HG02571 (cell line): ENCODE measurements around the gene TPD52L1.
"Not testable (repeated sequence)": the region's sequence is repeated elsewhere in the genome, so short reads cannot be mapped to it uniquely, and the experiment has no call there.

Source experiments
- ATAC-seq: cut with Tn5 transposase; IDR thresholded peaks from one replicate; pipeline ENCODE4 v1.9.1; 2021; ENCODE audit warnings: mild to moderate bottlenecking, moderate library complexity; ENCODE audit not compliant: unreplicated experiment

The TPD52L1 gene

GRCh38 chr6:125153391-125154117 is at the start of gene TPD52L1:
TPD52L1 (plus strand) TSS chr6:125153773; CDS start chr6:125153952, 179 bp downstream.
- peak; percentile 98 for ATAC-seq

GRCh38 chr6:125104425-125104824 is 49.1 kb upstream of the TPD52L1 start:
- no peak for ATAC-seq

DNA sequence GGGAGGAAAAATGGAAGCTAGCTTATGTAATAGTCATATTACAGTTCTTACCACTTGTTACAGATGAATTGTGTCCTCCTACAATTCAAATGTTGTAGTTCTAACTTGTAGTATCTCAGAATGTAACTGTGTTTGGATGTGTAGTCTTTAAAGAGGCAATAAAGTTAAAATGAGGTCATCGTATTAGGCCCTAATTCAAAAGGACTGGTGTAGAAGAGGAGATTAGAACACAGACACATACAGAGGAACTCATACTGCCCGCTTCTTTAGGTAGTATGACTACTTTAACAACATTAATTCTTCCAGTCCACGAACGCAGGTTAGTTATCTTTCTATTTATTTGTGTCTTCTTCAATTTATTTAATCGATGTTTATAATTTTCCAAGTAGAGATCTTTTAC is 46.5 kb upstream of the TPD52L1 start:
- ATAC-seq: no peak

DNA sequence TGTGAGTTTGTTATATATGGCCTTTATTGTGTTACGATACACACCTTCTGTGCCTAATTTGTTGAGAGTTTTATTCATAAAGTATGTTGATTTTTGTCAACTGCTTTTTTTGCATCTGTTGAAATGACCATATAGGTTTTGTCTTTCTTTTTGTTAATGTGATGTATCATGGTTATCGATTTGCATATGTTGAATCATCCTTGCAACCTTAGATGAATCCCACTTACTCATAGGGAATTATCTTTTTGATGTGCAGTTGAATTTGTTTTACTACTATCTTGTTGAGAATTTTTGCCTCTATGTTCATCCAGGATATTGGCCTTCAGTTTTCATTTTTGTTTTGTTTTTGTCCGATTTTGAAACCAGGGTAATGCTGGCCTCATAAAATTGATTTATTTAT is 45.7 kb upstream of the TPD52L1 start:
- ATAC-seq: no peak

GRCh38 chr6:125110056-125110455 is 43.5 kb upstream of the TPD52L1 start:
- no peak for ATAC-seq

DNA sequence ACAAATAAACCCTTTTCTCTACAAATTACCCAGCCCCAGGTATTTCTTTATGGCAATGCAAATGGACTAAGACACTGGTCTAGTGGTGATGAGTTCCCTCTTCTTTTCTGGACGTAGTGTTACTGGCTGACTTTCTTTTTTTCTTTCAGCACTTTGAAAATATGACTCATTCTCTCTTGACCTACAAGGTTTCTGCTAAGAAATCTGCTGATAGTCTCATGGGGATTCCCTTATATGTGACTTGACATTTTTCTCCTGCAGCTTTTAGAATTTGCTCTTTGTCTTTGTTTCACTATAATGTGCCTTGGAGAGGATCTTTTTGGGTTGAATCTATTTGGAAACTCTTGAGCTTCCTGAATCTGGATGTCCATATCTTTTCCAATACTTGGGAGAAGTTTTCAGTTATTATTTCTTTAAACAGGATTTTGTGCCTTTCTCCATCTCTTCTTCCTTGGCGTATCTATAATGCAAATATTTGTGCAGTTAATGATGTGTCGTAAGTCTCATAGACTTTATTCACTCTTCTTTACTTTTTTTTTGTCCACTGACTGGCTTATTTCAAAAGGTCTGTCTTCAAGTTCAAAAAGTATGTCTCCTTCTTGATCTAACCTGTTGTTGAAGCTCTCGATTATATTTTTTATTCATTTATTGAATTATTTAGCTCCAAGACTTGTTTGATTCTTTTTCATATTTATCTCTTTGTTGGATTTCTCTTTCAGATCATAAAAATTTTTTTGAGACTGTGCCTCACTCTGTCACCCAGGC is 42.2 kb upstream of the TPD52L1 start:
- ATAC-seq: no peak

- ATAC-seq: no peak
These were observed 40.6 kb upstream of the TPD52L1 start for GRCh38 chr6:125112934-125113333.

DNA sequence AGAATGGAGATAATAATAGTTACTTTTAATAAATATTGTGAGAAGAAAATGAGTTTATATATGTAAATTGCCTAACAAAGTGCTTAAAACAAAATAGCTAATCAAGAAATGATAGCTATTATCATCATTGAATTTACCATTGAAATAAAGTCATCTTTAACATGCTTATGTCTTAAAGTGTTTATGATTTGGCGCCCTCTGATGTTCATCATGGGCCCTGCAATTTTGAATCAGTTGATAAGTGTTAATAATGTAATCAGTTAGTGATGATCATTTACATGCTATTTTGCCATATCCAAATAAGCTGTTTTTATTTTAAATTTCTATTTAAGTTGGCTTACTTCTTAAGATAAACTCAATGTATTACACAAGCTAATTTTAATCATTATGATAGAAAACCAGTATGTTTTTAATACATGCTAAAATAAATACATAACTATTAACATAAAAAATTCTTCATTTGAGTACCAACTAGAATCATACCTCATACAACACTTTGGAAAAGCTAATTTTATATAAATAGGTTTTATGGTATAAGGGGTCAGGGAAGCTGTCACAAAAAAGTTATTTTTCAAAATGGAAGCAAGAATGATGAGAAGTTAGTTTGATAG is 39.2 kb upstream of the TPD52L1 start:
- ATAC-seq: no peak

DNA sequence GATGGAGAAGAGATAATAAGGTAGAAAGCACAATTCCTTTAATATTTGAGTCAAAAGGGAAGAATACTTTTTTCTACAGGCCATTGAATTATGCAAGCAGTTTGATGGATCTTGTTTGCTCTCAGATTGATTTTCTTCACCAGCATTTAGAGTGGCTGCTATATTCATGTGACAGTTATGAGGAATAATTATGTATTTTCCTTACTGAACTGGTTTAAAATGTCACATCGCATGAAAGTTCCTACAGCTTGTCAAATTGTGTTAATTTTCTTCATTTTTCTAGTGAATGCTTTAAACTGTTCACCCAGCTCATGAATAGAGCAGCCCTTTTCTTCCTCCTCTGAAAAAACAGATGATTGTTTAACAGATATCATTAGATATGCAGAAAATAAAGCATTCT is 37.4 kb upstream of the TPD52L1 start:
- no peak for ATAC-seq

DNA sequence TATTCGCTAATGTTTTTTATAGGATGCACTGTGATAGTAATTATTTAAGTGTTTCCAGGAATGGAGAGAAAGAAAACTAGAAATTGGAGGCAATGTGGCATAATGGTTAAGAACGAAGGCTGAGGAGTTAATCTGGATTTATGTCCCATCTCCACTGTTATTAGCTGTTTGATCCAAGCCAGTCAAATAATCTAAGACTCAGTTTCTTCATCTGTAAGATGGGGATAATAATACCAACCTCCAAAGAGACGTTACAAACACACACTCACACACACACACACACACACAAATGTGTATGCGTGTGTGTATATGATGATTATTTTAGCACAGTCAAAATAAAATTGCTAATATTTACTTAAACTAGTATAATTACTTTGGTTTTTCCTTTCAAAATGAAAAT is 36.9 kb upstream of the TPD52L1 start:
- no peak for ATAC-seq

GRCh38 chr6:125117818-125118217 is 35.8 kb upstream of the TPD52L1 start:
- no peak for ATAC-seq

- no peak for ATAC-seq
These were observed 33.5 kb upstream of the TPD52L1 start for GRCh38 chr6:125120054-125120590.

DNA sequence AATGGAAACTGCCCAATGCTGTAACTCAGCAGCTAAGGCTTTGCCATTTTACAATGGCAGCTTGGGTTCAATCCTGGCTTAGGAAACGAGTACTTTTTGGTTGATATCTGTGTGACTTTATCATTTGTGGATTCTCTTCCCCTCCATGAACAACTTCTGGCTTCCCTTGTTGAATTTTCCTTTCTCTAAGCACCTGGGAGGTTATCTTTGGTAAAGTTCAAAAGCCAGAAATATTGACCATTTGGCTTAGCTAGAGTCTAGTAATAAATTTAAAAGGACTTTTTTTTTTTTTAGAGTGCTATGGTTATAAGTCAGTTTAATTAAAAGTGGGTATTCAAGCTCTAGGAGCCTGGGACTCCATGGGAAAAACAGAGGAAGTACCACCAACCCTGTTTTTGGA is 31.7 kb upstream of the TPD52L1 start:
- ATAC-seq: no peak

GRCh38 chr6:125123051-125123450 is 30.5 kb upstream of the TPD52L1 start:
- no peak for ATAC-seq

DNA sequence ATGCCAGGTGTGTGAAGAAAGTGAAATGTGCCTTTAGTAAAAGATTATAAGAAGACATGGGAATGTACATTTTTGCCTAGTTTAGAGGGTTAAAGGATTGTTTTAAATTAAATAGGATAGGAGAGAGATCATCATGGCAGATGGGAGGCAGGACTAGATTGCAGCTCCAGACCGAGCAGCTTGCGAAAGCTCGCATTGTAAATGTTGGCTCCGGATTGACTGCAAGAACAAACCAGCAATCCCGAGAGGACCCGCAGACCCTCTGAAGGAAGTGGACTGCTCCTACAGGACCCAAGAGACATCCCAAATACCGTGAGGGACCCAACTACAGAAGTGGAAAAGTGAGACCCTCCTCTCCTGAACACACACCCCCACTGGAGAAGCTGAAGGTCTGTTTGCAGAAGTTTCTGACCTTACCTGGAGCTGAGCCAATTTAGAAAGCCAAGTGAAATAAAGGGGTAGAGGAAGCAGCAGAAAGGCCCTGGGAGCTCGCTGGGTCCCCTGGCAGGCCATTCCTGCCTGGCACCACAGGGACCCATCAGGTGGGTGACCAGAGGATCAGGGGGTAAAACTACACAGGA is 30.0 kb upstream of the TPD52L1 start:
- no peak for ATAC-seq

GRCh38 chr6:125124049-125124669 is 29.4 kb upstream of the TPD52L1 start:
- ATAC-seq: no peak

- not testable (repeated sequence) for ATAC-seq
These were observed 27.7 kb upstream of the TPD52L1 start for GRCh38 chr6:125125856-125126255.

DNA sequence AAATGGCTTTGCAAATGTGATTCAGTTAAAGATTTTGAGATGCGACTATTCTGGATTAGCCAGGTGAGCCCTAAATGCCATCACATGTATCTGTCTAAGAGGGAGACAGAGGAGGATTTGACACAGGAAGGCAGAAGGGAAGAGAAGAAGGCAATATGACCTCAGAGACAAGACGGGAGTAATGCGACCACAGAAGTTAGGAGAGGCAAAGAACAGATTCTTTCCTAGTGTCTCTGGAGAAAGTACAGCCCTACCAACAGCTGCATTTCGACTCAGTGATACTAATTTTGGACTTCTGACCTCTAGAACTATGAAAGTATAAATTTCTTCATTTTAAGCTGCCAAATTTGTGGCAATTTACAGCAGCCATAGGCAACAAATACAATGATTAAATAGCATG is 24.2 kb upstream of the TPD52L1 start:
- ATAC-seq: no peak

DNA sequence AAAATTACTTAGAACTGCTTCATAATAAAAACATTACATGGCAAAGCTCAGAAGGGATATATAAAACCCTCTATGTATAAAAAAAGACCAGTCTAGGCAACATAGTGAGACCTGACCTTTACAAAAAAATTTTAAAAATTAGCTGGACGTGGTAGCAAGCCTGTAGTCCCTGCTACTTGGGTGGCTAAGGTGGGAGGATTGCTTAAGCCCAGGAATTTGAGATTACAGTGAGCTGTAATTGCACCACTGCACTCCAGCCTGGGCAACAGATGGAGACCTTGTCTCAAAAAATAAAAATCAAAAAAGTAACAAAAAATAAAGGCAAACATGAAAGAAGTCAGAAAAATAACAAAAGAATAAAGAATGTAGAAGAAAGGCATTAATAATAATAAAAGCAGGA is 21.5 kb upstream of the TPD52L1 start:
- ATAC-seq: no peak

DNA sequence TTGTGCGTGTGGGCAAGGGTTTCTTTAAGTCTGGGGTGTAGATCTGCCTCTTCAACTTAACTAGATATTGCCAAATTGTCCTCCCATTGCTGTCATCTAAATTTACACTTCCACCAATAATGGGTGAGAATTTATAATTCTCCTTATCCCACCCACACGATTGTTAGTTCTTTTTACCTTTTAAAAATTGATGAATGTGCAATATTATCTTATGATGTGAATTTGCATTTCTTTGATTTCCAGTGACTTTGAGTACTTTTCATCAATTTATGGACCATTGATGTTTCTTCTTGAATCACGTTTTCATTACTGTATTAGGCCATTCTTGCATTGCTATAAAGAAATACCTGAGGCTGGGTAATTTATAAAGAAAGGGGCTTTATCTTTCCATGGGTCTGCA is 17.2 kb upstream of the TPD52L1 start:
- no peak for ATAC-seq

- no peak for ATAC-seq
These were observed 15.5 kb upstream of the TPD52L1 start for GRCh38 chr6:125138083-125138482.
